HepG2 (cell line): ENCODE measurements around the gene TRIM15. TPM values are rescaled to one million over a fixed set of nuclear protein-coding genes. Genes with fewer than 3 reads are reported as not detected.
A peak's percentile ranks its signal among the peaks of the same experiment; 100 is the strongest.

Experiments used
- ATF7-NPFF ChIP-seq: sonication (generic); formaldehyde crosslinking; IDR thresholded peaks from 2 replicates; pipeline ENCODE4 v1.8.1; 2023; ENCODE audit warnings: mild to moderate bottlenecking, low read depth, missing genetic modification reagents, moderate library complexity
- CERS6 ChIP-seq: sonication (generic); formaldehyde crosslinking; IDR thresholded peaks from 2 replicates; pipeline ENCODE4 v1.5.0; 2020; ENCODE audit warnings: missing genetic modification reagents
- E2F2 ChIP-seq: sonication (generic); formaldehyde crosslinking; IDR thresholded peaks from 2 replicates; pipeline ENCODE4 v1.4.0; 2020; ENCODE audit warnings: missing genetic modification reagents, borderline replicate concordance
- ELF4 ChIP-seq: sonication (generic); formaldehyde crosslinking; IDR thresholded peaks from 2 replicates; pipeline ENCODE4 v1.5.0; 2020; ENCODE audit warnings: missing genetic modification reagents, mild to moderate bottlenecking, moderate library complexity, borderline replicate concordance
- HNF4A ChIP-seq: sonication (generic); formaldehyde crosslinking; IDR thresholded peaks from 2 replicates; pipeline ENCODE4 v1.4.0; 2020; ENCODE audit warnings: missing genetic modification reagents
- JARID2 ChIP-seq: sonication (generic); formaldehyde crosslinking; IDR thresholded peaks from 2 replicates; pipeline ENCODE4 v1.8.1; 2023; ENCODE audit warnings: missing genetic modification reagents, inconsistent platforms; ENCODE audit not compliant: insufficient replicate concordance
- KMT2A ChIP-seq: sonication (generic); formaldehyde crosslinking; IDR thresholded peaks from 2 replicates; pipeline ENCODE4 v1.4.0; 2020; ENCODE audit warnings: missing genetic modification reagents
- NFKBIZ ChIP-seq: IDR thresholded peaks from 2 replicates; pipeline ENCODE4 v1.6.1; 2018; ENCODE audit warnings: missing genetic modification reagents, missing compliant biosample characterization
- PAX8 ChIP-seq: sonication (generic); formaldehyde crosslinking; IDR thresholded peaks from 2 replicates; pipeline ENCODE4 v1.8.0; 2022; ENCODE audit warnings: mild to moderate bottlenecking, missing genetic modification reagents, borderline replicate concordance
- SRY ChIP-seq: sonication (generic); formaldehyde crosslinking; IDR thresholded peaks from 2 replicates; pipeline ENCODE4 v1.8.0; 2022; ENCODE audit warnings: mild to moderate bottlenecking, missing genetic modification reagents
- SYNCRIP ChIP-seq: fragments of 200-400 bp; formaldehyde crosslinking; IDR thresholded peaks from 2 replicates; pipeline ENCODE4 v1.6.1; 2018; ENCODE audit warnings: mild to moderate bottlenecking, low read depth, low read length; ENCODE audit not compliant: insufficient read depth
- TP53 ChIP-seq: sonication (generic); formaldehyde crosslinking; conservative IDR thresholded peaks from 2 replicates; pipeline ENCODE4 v1.4.0; 2020; ENCODE audit warnings: missing genetic modification reagents
- ZNF17 ChIP-seq: sonication (generic); formaldehyde crosslinking; IDR thresholded peaks from 2 replicates; pipeline ENCODE4 v1.5.0; 2020; ENCODE audit warnings: mild to moderate bottlenecking, missing genetic modification reagents
- ZNF225 ChIP-seq: sonication (generic); formaldehyde crosslinking; IDR thresholded peaks from 2 replicates; pipeline ENCODE4 v1.4.0; 2020; ENCODE audit warnings: mild to moderate bottlenecking, missing genetic modification reagents
- ZNF260 ChIP-seq: sonication (generic); formaldehyde crosslinking; IDR thresholded peaks from 2 replicates; pipeline ENCODE4 v1.4.0; 2020; ENCODE audit warnings: missing genetic modification reagents, low read depth, mild to moderate bottlenecking, borderline replicate concordance
- ZNF280B ChIP-seq: sonication (generic); formaldehyde crosslinking; IDR thresholded peaks from 2 replicates; pipeline ENCODE4 v1.5.0; 2020; ENCODE audit warnings: missing genetic modification reagents, mild to moderate bottlenecking, borderline replicate concordance
- ZNF335 ChIP-seq: sonication (generic); formaldehyde crosslinking; IDR thresholded peaks from 2 replicates; pipeline ENCODE4 v1.4.0; 2020; ENCODE audit warnings: missing genetic modification reagents
- ZNF674 ChIP-seq: sonication (generic); formaldehyde crosslinking; IDR thresholded peaks from 2 replicates; pipeline ENCODE4 v1.5.0; 2020; ENCODE audit warnings: low read depth, mild to moderate bottlenecking, missing genetic modification reagents
- polyA plus RNA-seq, 8 experiments: library from polyadenylated mRNA; depleted of rRNA in 3 of 8; stranded (reverse) in 7 of 8; unstranded in 1 of 8; fragments of >200 nt; fragmentation: Illumina TruSeq in 4 of 8; extraction: Trizol in 4 of 8; gene quantifications; 2 replicates each; pipeline versions ENCODE4 v1.2.1 to v1.2.3, GENCODE V29; 2011 to 2016; ENCODE audit warnings: low read depth in 4 of 8, missing spikeins in 1 of 8, mixed read lengths in 1 of 8; ENCODE audit not compliant: insufficient read depth in 1 of 8
- total RNA-seq, 5 experiments: library from RNA; depleted of rRNA; stranded (reverse); fragments of >200 nt; fragmentation: Illumina TruSeq; extraction: Trizol; gene quantifications; 2 replicates each; pipeline ENCODE4 v1.2.3, GENCODE V29; 2016; ENCODE audit warnings: low read depth in 1 of 5
- TF ChIP-seq, protein P1 (sequence below): sonication (generic); formaldehyde crosslinking; IDR thresholded peaks from 2 replicates; pipeline ENCODE4 v1.5.0; 2020; ENCODE audit warnings: missing genetic modification reagents, mild to moderate bottlenecking, borderline replicate concordance
- TF ChIP-seq, protein P2 (sequence below): fragments of 450-650 bp; IDR thresholded peaks from 2 replicates; pipeline ENCODE4 v1.6.1; 2017
- TF ChIP-seq, protein P3 (sequence below): sonication (generic); formaldehyde crosslinking; conservative IDR thresholded peaks from 2 replicates; pipeline ENCODE4 v1.8.0; 2022; ENCODE audit warnings: mild to moderate bottlenecking, moderate library complexity, missing genetic modification reagents

TRIM15 gene
- total and polyA plus RNA-seq, 2 of the 13 experiments (the other 11 are each of a cell fraction or from before 2014, with no cell fraction given) = 35.1 to 38.2 TPM

GRCh38 chr6:30206799-30207618 lies 43.7 kb downstream of the TRIM15 start (continued):
- TF ChIP-seq, protein P1, sequence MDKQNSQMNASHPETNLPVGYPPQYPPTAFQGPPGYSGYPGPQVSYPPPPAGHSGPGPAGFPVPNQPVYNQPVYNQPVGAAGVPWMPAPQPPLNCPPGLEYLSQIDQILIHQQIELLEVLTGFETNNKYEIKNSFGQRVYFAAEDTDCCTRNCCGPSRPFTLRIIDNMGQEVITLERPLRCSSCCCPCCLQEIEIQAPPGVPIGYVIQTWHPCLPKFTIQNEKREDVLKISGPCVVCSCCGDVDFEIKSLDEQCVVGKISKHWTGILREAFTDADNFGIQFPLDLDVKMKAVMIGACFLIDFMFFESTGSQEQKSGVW (CRISPR knock-in tag) = no peak
- TF ChIP-seq ZNF225 (CRISPR knock-in tag) = no peak; the same call in 1 of the 2 replicates
- TF ChIP-seq ELF4 (CRISPR knock-in tag) = no peak; the same call in 1 of the 2 replicates
- TF ChIP-seq, protein P2, sequence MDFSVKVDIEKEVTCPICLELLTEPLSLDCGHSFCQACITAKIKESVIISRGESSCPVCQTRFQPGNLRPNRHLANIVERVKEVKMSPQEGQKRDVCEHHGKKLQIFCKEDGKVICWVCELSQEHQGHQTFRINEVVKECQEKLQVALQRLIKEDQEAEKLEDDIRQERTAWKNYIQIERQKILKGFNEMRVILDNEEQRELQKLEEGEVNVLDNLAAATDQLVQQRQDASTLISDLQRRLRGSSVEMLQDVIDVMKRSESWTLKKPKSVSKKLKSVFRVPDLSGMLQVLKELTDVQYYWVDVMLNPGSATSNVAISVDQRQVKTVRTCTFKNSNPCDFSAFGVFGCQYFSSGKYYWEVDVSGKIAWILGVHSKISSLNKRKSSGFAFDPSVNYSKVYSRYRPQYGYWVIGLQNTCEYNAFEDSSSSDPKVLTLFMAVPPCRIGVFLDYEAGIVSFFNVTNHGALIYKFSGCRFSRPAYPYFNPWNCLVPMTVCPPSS = no peak
- TF ChIP-seq HNF4A = peak; percentile 96
- no peak for TF ChIP-seq SYNCRIP
- TF ChIP-seq PAX8 = peak; percentile 28; the same call in 1 of the 2 replicates
- TF ChIP-seq SRY (CRISPR knock-in tag) = no peak
- TF ChIP-seq ZNF260 = no peak
- TF ChIP-seq NFKBIZ (CRISPR knock-in tag) = 0 out of 2 replicates have a peak, but pooled peaks have one; percentile 43
- no peak for TF ChIP-seq ZNF17 (CRISPR knock-in tag)
- no peak for TF ChIP-seq ZNF280B
- TF ChIP-seq, protein P3, sequence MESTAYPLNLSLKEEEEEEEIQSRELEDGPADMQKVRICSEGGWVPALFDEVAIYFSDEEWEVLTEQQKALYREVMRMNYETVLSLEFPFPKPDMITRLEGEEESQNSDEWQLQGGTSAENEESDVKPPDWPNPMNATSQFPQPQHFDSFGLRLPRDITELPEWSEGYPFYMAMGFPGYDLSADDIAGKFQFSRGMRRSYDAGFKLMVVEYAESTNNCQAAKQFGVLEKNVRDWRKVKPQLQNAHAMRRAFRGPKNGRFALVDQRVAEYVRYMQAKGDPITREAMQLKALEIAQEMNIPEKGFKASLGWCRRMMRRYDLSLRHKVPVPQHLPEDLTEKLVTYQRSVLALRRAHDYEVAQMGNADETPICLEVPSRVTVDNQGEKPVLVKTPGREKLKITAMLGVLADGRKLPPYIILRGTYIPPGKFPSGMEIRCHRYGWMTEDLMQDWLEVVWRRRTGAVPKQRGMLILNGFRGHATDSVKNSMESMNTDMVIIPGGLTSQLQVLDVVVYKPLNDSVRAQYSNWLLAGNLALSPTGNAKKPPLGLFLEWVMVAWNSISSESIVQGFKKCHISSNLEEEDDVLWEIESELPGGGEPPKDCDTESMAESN (CRISPR knock-in tag) = peak; percentile 83
- peak; percentile 79 for TF ChIP-seq KMT2A (CRISPR knock-in tag)
- TF ChIP-seq CERS6 (CRISPR knock-in tag) = no peak
- no peak for TF ChIP-seq TP53 (CRISPR knock-in tag)
- no peak for TF ChIP-seq E2F2 (CRISPR knock-in tag)
- peak; percentile 32; the same call in 1 of the 2 replicates for TF ChIP-seq ATF7-NPFF
- peak; percentile 61 for TF ChIP-seq ZNF335
- TF ChIP-seq ZNF674 (CRISPR knock-in tag) = no peak
- TF ChIP-seq JARID2 (CRISPR knock-in tag) = no peak
